Stimulated activated CD4-positive, alpha-beta T cell treated with anti-CD3 and anti-CD28 coated beads, Interleukin-12 subunit alpha, Interleukin-12 subunit beta, amount 100 ng/mL, for 48 hours (primary cell): ENCODE results near the gene AP5Z1.
A peak's percentile ranks its signal among the peaks of the same experiment; 100 is the strongest.
"Not testable (repeated sequence)": the region's sequence is repeated elsewhere in the genome, so short reads cannot be mapped to it uniquely, and the experiment has no call there.

Experiments
- DNase-seq, 3 donors: peaks; one replicate each; pipeline ENCODE4 v3.0.0-alpha.2; 2020; ENCODE audit warnings: low read depth in 2 of 3, low spot score in 1 of 3

Gene AP5Z1

GRCh38 chr7:4787947-4788626 is 12.7 kb downstream of the AP5Z1 start:
- DNase-seq = no peak

DNA sequence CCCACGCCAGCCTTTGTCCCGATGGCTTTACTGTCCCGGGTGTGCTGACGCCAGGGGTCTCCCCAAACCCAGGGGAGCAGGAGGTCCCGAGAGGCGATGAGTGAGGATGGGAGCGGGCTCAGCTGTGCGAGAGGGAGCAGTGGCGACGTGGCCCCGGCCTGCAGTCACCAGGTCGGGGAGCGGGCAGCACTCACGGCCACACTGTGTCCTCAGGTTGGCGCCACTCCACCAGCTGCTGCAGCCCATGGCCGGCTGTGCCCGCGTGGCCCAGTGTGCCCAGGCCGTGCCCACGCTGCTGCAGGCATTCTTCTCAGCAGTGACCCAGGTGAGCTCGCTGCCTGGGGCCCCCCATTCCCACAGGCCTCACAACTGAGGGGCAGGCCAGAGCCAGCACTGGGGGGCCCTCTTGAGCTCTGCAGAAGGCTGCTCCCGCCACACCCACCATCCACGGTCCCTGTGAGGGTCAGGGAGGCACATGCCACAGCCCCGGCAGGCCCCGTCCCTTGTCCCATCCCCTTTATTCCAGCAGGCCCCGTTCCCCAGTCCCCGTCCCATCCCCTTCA is 13.3 kb downstream of the AP5Z1 start:
- DNase-seq = no peak

GRCh38 chr7:4789194-4790077 is 14.0 kb downstream of the AP5Z1 start:
- DNase-seq = no peak

DNA sequence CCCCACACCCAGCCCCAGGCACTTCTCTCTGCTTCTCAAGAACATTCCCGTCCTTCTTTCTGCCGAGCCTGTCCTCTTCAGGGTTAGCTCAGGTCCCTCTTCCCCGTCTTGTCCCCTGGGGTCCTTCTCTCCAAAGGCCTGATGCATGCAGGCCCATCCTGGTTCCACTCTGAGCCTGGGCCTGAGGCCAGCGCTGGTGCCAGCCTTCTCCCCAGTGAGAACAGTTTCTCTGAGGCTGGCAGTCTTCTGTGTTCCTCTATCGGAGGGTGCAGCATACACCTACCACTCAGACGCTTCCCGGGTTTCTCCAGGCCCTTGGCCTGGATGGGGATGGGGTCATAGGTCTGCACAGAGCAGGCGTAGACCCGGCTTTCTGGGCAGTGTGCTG is 14.6 kb downstream of the AP5Z1 start:
- no peak for DNase-seq

- no peak for DNase-seq
These were observed 15.1 kb downstream of the AP5Z1 start for GRCh38 chr7:4790516-4790991.

GRCh38 chr7:4791101-4791737 is 15.8 kb downstream of the AP5Z1 start:
- DNase-seq = no peak

GRCh38 chr7:4791738-4792536 is 16.5 kb downstream of the AP5Z1 start:
- peak; percentile 65 to 71 (median 69) for DNase-seq

DNA sequence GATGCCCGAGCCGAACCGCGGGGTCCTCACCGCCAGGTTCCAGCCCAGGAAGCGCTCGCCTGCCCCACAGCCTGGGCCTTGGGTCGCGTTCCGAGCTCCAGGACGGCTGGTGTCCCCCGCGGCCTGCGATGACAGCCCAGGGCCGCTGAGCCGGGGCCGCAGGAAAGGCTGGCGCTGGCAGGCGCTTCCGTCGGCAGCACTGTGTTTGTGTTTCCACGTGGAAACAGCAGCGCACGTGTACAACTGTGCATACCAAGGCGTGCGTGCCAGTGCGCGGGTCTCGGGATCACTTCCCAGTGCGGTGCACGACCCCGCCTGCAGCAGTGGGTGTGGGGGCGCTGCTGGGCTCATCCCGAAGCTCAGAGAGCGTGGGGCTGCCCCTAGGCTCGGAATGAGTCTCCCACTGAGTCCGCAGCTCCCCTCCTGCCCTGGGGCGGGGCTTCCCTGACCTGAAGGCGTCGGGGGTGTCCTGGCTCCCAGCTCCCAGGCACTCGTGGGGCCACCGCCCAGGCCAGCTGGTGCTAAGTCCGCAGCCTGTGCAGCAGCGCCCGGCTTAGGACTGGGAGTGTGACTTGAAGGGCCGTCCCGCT is 17.2 kb downstream of the AP5Z1 start:
- no peak for DNase-seq

DNA sequence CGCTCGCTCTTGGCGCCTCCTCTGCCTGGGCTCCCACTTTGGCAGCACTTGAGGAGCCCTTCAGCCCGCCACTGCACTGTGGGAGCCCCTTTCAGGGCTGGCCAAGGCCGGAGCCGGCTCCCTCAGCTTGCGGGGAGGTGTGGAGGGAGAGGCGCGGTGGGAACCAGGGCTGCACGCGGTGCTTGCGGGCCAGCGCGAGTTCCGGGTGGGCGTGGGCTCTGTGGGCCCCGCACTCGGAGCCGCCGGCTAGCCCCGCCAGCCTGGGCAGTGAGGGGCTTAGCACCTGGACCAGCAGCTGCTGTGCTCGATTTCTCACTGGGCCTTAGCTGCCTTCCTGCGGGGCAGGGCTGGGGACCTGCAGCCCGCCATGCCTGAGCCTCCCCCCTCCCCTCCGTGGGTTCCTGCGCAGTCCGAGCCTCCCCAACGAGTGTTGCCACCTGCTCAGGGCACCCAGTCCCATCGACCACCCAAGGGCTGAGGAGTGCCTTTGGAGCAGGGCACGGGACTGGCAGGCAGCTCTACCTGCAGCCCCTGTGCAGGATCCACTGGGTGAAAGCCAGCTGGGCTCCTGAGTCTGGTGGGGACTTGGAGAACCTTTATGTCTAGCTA is 18.1 kb downstream of the AP5Z1 start:
- DNase-seq = not testable (repeated sequence)

- not testable (repeated sequence) for DNase-seq
These were observed 18.7 kb downstream of the AP5Z1 start for GRCh38 chr7:4794171-4794570.

DNA sequence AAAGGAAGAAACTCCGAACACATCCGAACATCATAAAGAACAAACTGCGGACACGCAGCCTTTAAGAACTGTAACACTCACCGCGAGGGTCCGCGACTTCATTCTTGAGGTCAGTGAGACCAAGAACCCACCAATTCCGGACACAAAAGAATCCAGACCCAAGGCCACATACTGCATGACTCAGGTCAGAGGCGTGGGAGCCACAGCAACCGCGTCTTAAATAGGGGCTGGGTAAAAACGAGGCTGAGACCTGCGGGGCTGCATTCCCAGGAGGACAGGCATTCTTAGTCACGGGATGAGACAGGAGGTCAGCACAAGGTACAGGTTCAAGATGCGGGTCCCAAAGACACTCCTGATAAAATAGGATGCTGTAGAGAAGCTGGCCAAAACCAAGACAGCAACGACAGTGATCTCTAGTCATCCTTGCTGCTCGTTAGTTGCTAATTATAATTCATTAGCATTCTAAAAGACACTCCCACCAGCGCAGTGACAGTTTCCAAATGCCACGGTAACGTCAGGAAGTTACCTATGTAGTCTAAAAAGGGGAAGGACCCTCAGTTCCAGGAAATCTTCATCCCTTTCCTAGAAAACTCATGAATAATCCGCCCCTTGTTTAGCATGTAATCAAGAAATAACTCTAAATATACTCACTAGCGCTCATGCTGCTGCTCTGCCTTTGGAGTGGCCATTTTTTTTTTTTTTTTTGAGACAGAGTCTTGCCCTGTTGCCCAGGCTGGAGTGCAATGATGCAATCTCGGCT is 19.3 kb downstream of the AP5Z1 start:
- DNase-seq = no peak

DNA sequence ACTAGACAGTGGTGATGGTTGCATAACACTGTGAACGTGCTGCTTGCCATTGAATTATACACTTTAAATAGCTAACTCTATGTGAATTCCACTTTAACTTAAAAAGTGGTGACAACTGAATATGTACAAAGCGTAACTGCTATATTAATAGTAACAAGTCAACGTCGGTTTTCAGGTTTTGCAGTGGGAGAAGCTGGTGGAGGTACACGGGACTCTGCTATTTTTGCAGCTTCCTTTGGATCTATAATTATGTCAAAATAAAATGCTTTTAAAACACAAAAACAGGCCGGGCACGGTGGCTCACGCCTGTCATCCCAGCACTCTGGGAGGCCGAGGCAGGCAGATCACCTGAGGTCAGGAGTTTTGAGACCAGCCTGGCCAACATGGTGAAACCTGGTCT is 21.0 kb downstream of the AP5Z1 start:
- no peak for DNase-seq

DNA sequence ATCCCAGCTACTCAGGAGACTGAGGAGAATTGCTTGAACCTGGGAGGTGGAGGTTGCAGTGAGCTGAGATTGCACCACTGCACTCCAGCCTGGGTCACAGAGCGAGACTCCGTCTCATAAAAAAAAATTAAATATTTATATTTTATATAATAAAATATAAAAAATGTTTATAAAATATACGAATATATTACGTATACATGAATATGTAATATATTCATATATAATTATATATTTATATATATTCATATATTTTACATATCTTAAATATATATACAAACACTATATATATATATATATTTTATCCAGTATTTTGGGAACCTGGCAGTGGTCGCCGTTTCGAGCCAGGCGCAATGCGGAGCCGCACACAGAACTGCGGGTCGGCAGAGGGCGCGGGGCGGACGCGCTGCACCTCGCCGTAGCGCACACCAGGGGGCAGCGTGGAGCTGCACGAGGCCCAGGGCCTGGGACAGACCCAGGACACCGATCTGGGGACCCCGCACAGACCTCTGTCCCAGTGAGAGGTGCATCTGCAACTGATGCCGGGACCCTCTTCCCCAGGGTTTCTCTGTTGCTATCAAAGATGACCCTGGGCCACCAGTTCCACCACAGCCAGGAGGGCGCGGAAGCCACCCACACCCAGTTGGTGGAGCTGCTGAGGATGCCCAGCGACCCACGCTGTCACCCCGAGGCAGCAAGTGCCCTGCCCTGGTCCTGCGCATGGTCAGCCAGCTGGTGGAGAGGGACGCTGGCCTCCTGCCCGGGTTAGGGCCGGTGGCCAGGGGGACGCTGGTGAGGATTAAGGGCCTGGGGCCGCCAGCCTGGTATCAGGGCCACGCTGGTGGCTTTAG is 22.7 kb downstream of the AP5Z1 start:
- DNase-seq = peak; percentile 22 to 66 (median 42)

GRCh38 chr7:4798706-4799235 is 23.3 kb downstream of the AP5Z1 start:
- DNase-seq = no peak

DNA sequence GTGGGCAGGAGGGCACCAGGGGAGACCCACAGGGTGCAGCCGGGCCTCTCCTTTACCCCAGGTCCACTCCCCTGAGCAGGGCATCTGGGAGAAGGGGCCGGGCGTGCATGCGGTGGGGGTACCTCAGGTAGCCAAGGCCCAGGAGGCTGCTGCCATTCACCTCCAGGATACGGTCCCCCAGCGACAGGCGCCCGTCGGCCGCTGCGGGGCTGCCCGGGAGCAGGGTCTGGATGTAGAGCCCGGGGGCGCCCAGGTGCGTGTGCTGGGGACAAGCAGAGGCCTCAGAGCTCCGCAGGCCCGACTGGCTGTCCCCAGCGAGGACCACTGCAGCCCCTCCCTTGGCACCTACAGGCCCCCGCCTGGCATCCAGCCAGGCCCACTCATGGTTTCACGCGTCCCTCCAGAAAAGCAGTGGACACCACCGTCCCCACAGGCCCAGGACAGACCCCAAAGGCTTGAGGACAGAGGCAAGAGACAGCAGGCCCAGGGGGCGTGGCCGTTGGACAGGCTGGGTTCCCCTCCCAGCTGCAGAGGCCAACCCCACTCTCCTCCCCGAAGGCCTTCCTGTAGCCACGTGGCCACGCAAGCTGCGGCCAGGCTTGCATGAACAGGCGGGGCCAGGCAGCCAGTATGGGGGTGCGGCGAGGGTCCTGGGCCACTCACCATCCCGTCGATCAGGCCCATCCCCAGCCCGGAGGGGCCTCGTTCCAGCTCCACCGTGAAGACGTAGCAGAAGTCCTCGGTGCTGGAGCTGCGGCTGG is 24.3 kb downstream of the AP5Z1 start:
- no peak for DNase-seq

DNA sequence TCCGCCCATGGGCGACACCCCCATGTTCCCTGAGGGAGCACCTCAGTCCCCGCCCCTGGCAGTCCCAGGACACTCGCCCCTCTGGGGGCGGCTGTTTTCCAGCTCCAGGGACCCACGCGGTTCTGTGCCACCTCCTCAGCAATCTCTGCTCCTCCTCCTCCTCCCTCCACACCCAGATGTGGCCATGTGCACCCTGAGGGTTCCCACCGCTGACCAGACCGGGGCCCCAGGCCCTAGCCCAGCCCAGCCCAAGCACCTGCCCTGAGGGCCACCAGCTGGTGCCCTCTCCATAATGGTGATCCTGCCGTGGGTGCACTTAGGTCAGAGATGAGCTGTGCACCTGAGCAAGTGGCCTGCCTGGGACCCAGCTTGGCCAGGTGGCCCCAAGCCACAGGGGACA is 25.1 kb downstream of the AP5Z1 start:
- no peak for DNase-seq
